Cerebellar cortex (tissue), 1 donor: ENCODE measurements around the gene HERC3.

Experiments
- DNase-seq: peaks from one replicate; pipeline ENCODE4 v3.0.0-alpha.2; 2015; ENCODE audit warnings: low spot score

HERC3 gene

GRCh38 chr4:88746206-88746605 is 153.9 kb downstream of the HERC3 start:
- DNase-seq: no peak

- no peak for DNase-seq
Measured at GRCh38 chr4:88747351-88747750, 155.1 kb downstream of the HERC3 start.

- DNase-seq: no peak
Measured at GRCh38 chr4:88750369-88750768, 158.1 kb downstream of the HERC3 start.

- no peak for DNase-seq
Measured at GRCh38 chr4:88751258-88752075, 159.2 kb downstream of the HERC3 start.

GRCh38 chr4:88752076-88752463 is 159.8 kb downstream of the HERC3 start:
- DNase-seq: no peak

GRCh38 chr4:88752754-88753153 is 160.5 kb downstream of the HERC3 start:
- peak; percentile 73 for DNase-seq

GRCh38 chr4:88753658-88754571 is 161.6 kb downstream of the HERC3 start:
- DNase-seq: peak; percentile 48

GRCh38 chr4:88754796-88755195 is 162.5 kb downstream of the HERC3 start:
- DNase-seq: peak; percentile 46

GRCh38 chr4:88755454-88755853 is 163.2 kb downstream of the HERC3 start:
- DNase-seq: no peak

GRCh38 chr4:88756149-88756548 is 163.9 kb downstream of the HERC3 start:
- peak; percentile 74 for DNase-seq

- DNase-seq: no peak
Measured at GRCh38 chr4:88757067-88757466, 164.8 kb downstream of the HERC3 start.

GRCh38 chr4:88757776-88758175 is 165.5 kb downstream of the HERC3 start:
- DNase-seq: peak; percentile 76
